HL-60 (cell line): Measurements from ENCODE around the gene TACR1.

Source experiments
- CTCF ChIP-seq: IDR thresholded peaks from one replicate; pipeline ENCODE4 v1.5.1; 2011; ENCODE audit warnings: low read length, control low read depth, inconsistent platforms; ENCODE audit not compliant: insufficient read depth
- GABPA ChIP-seq: IDR thresholded peaks from 2 replicates; pipeline ENCODE4 v1.6.1; 2012; ENCODE audit warnings: low read depth
- POLR2AphosphoS5 ChIP-seq: IDR thresholded peaks from 2 replicates; pipeline ENCODE4 v1.6.1; 2012; ENCODE audit warnings: low read depth
- REST ChIP-seq: IDR thresholded peaks from 2 replicates; pipeline ENCODE4 v1.6.1; 2012; ENCODE audit warnings: low read depth; ENCODE audit not compliant: insufficient replicate concordance
- SPI1 ChIP-seq: IDR thresholded peaks from 2 replicates; pipeline ENCODE4 v1.6.1; 2012; ENCODE audit warnings: low read depth, mild to moderate bottlenecking, borderline replicate concordance

- TF ChIP-seq CTCF (no peak), POLR2AphosphoS5 (no peak), SPI1 (no peak), REST (no peak), GABPA (no peak)
Observed at GRCh38 chr2:75067506-75067905, 131.8 kb downstream of the TACR1 start.
